ENCODE data around the gene LRBA. TPM values are rescaled to one million over a fixed set of nuclear protein-coding genes. Genes with fewer than 3 reads are reported as not detected.

The LRBA gene
- total and polyA plus RNA-seq, 9 donors: 9.7 to 49.2 (median 30.4) TPM

- DNase-seq: no peak
- no peaks in the 10 kb centered on the region for H3K27me3 ChIP-seq
- H3K36me3 ChIP-seq: no peaks in the 10 kb centered on the region
- no peak overlapping the region for H3K27ac ChIP-seq
- 84 to 85% (median 84%) methylated on average over 1 of the region's 1 CpG for WGBS, 3 donors
- H3K4me1 ChIP-seq (ENCODE audit: insufficient read depth): no peaks in the 10 kb centered on the region
- no peak overlapping the region for H3K4me3 ChIP-seq
- intact Hi-C loops (cut with DNase I): no loop called here
- TF ChIP-seq EP300 (IDR thresholded peaks at IDR 0.05): no peak
- no peak for TF ChIP-seq POLR2A (IDR thresholded peaks at IDR 0.05)
- no peak for TF ChIP-seq CTCF (IDR thresholded peaks at IDR 0.05)
- no peaks in the 10 kb centered on the region for H3K9me3 ChIP-seq
Measured at GRCh38 chr4:150268444-150268843, 746.6 kb downstream of the LRBA start.

- Histone ChIP-seq H3K27ac (no peak overlapping the region), H3K27me3 (no peaks in the 10 kb centered on the region), H3K4me3 (no peak overlapping the region), H3K36me3 (no peaks in the 10 kb centered on the region), H3K4me1 (ENCODE audit: insufficient read depth) (no peaks in the 10 kb centered on the region), H3K9me3 (no peaks in the 10 kb centered on the region)
- WGBS, 3 donors: 97 to 100% (median 97%) methylated on average over 1 of the region's 1 CpG
- no peak for DNase-seq
- TF ChIP-seq EP300 (IDR thresholded peaks at IDR 0.05): no peak
- TF ChIP-seq POLR2A (IDR thresholded peaks at IDR 0.05): no peak
- no peak for TF ChIP-seq CTCF (IDR thresholded peaks at IDR 0.05)
- intact Hi-C loops (cut with DNase I): no loop called here
Measured at GRCh38 chr4:150265806-150266205, 749.3 kb downstream of the LRBA start.

- WGBS, 3 donors: 70 to 81% (median 77%) methylated on average over 6 of the region's 6 CpGs
- intact Hi-C loops (cut with DNase I): no loop called here
- TF ChIP-seq POLR2A (IDR thresholded peaks at IDR 0.05) (no peak), CTCF (IDR thresholded peaks at IDR 0.05) (no peak), EP300 (IDR thresholded peaks at IDR 0.05) (no peak)
- Histone ChIP-seq H3K27me3 (no peaks in the 10 kb centered on the region), H3K4me3 (no peak overlapping the region), H3K9me3 (no peaks in the 10 kb centered on the region), H3K4me1 (ENCODE audit: insufficient read depth) (no peaks in the 10 kb centered on the region), H3K36me3 (no peaks in the 10 kb centered on the region), H3K27ac (no peak overlapping the region)
- no peak for DNase-seq
Measured at GRCh38 chr4:150264595-150265161, 750.4 kb downstream of the LRBA start.

- no peak overlapping the region for H3K4me3 ChIP-seq
- DNase-seq: no peak
- TF ChIP-seq CTCF (IDR thresholded peaks at IDR 0.05) (no peak), EP300 (IDR thresholded peaks at IDR 0.05) (no peak)
- no peaks in the 10 kb centered on the region for H3K36me3 ChIP-seq
- intact Hi-C loops (cut with DNase I): no loop called here
- WGBS, 3 donors: 88 to 93% (median 91%) methylated on average over 6 of the region's 6 CpGs
- H3K9me3 ChIP-seq: no peaks in the 10 kb centered on the region
- no peaks in the 10 kb centered on the region for H3K4me1 ChIP-seq (ENCODE audit: insufficient read depth)
- no peak overlapping the region for H3K27ac ChIP-seq
- no peaks in the 10 kb centered on the region for H3K27me3 ChIP-seq
Measured at GRCh38 chr4:150262611-150263010, 752.5 kb downstream of the LRBA start.

Measured in ovary (tissue), 9 donors.